MCF 10A (cell line): ENCODE measurements around the gene KCNT2. TPM values are rescaled to one million over a fixed set of nuclear protein-coding genes. Genes with fewer than 3 reads are reported as not detected.

Experiments
- BruUV-seq: library from RNA; stranded (reverse); fragments of 400-500 nt; replicated peaks from 2 replicates; lab custom pipeline; 2021; lab: Mats Ljungman, UMichigan
- CTCF ChIA-PET: fragments of 300-600 bp; sonication (Branson Sonifier 250); formaldehyde crosslinking; extraction: SDS; loops from one replicate; lab custom pipeline; 2021; ENCODE audit warnings: antibody characterized with exemption, inconsistent platforms; lab: Yijun Ruan, JAX
- POLR2A ChIA-PET: fragments of 300-600, 350-650 bp; sonication (Branson Sonifier 250); formaldehyde crosslinking; extraction: SDS; loops from one replicate; lab custom pipeline; 2020; ENCODE audit warnings: antibody characterized with exemption, inconsistent platforms; lab: Yijun Ruan, JAX
- DNase-seq: peaks from one replicate; pipeline ENCODE4 v3.0.0-alpha.2; 2018; ENCODE audit not compliant: unreplicated experiment
- H3K27ac Mint-ChIP-seq: one replicate; pipeline ENCODE4 v1.8.0; 2022; ENCODE audit warnings: mild to moderate bottlenecking, low read depth, mixed read lengths; ENCODE audit not compliant: unreplicated experiment
- H3K27me3 Mint-ChIP-seq: one replicate; pipeline ENCODE4 v1.8.0; 2022; ENCODE audit warnings: mixed read lengths; ENCODE audit not compliant: insufficient read depth, unreplicated experiment
- H3K36me3 Mint-ChIP-seq: one replicate; pipeline ENCODE4 v1.8.0; 2022; ENCODE audit warnings: mild to moderate bottlenecking, moderate library complexity, mixed read lengths; ENCODE audit not compliant: insufficient read depth, unreplicated experiment
- H3K4me1 Mint-ChIP-seq: one replicate; pipeline ENCODE4 v1.8.0; 2022; ENCODE audit warnings: mixed read lengths; ENCODE audit not compliant: insufficient read depth, unreplicated experiment
- H3K4me3 Mint-ChIP-seq: one replicate; pipeline ENCODE4 v1.8.0; 2022; ENCODE audit warnings: mild to moderate bottlenecking, moderate library complexity, mixed read lengths; ENCODE audit not compliant: unreplicated experiment
- H3K9me3 Mint-ChIP-seq: one replicate; pipeline ENCODE4 v1.8.0; 2022; ENCODE audit warnings: mixed read lengths; ENCODE audit not compliant: unreplicated experiment
- CTCF ChIP-seq: fragments of 200-600 bp; IDR thresholded peaks from one replicate; pipeline ENCODE4 v1.8.0; 2022; ENCODE audit warnings: antibody characterized with exemption, mild to moderate bottlenecking; ENCODE audit not compliant: unreplicated experiment
- intact Hi-C: fragments of 100-400 bp; cut with micrococcal nuclease; formaldehyde crosslinking; loops from 2 replicates; pipeline ENCODE4 v1.14.1; 2022
- total RNA-seq: library from RNA; stranded (reverse); gene quantifications from 2 replicates; pipeline ENCODE4 v1.2.3, GENCODE V29; 2022

Gene KCNT2
- total RNA-seq, 1 experiment from 2014 or later: 1.5 TPM

GRCh38 chr1:196464480-196464941, 143.7 kb downstream of the KCNT2 start:
- Mint-ChIP-seq H3K4me3 (no peak overlapping the region), H3K27me3 (no peaks in the 10 kb centered on the region), H3K4me1 (peaks cover 16% of the 10 kb centered on the region), H3K36me3 (no peaks in the 10 kb centered on the region), H3K27ac (no peak overlapping the region), H3K9me3 (no peaks in the 10 kb centered on the region)
- ChIA-PET POLR2A (no interaction called here), CTCF (no interaction called here)
- DNase-seq: peak; percentile 24
- no peak for TF ChIP-seq CTCF
- BruUV-seq: no TSS peak
- intact Hi-C loops: no loop called here

- intact Hi-C loops: no loop called here
- DNase-seq: peak; percentile 33
- BruUV-seq: no TSS peak
- CTCF ChIA-PET: no interaction called here
- no peak overlapping the region for H3K4me3 Mint-ChIP-seq
- H3K9me3 Mint-ChIP-seq: no peaks in the 10 kb centered on the region
- H3K27ac Mint-ChIP-seq: no peak overlapping the region
- POLR2A ChIA-PET: no interaction called here
- no peaks in the 10 kb centered on the region for H3K27me3 Mint-ChIP-seq
- peaks cover 16% of the 10 kb centered on the region for H3K4me1 Mint-ChIP-seq
- TF ChIP-seq CTCF: no peak
- no peaks in the 10 kb centered on the region for H3K36me3 Mint-ChIP-seq
Observed at GRCh38 chr1:196462086-196462485, 146.2 kb downstream of the KCNT2 start.

GRCh38 chr1:196461521-196461920, 146.7 kb downstream of the KCNT2 start:
- H3K27ac Mint-ChIP-seq: no peak overlapping the region
- POLR2A ChIA-PET: no interaction called here
- no peaks in the 10 kb centered on the region for H3K27me3 Mint-ChIP-seq
- no peak for DNase-seq
- BruUV-seq: no TSS peak
- CTCF ChIA-PET: no interaction called here
- intact Hi-C loops: no loop called here
- no peak overlapping the region for H3K4me3 Mint-ChIP-seq
- H3K4me1 Mint-ChIP-seq: peaks cover 10% of the 10 kb centered on the region
- H3K36me3 Mint-ChIP-seq: no peaks in the 10 kb centered on the region
- no peak for TF ChIP-seq CTCF
- no peaks in the 10 kb centered on the region for H3K9me3 Mint-ChIP-seq

- no TSS peak for BruUV-seq
- DNase-seq: no peak
- Mint-ChIP-seq H3K9me3 (peaks cover 8% of the 10 kb centered on the region), H3K27ac (no peak overlapping the region), H3K4me3 (no peak overlapping the region), H3K4me1 (no peaks in the 10 kb centered on the region), H3K36me3 (no peaks in the 10 kb centered on the region), H3K27me3 (no peaks in the 10 kb centered on the region)
- ChIA-PET CTCF (no interaction called here), POLR2A (interaction anchor here (1.2 kb wide), 1 partner anchor 9 kb away, joined by 3 read pairs; no protein-coding TSS in a partner anchor)
- intact Hi-C loops: no loop called here
- TF ChIP-seq CTCF: no peak
Observed at GRCh38 chr1:196459383-196459782, 148.9 kb downstream of the KCNT2 start.
